Neural progenitor cell (in vitro differentiated cells): ENCODE measurements around the gene CORT.

Experiments
- EZH2 ChIP-seq: fragments of 200-600 bp; sonication (generic); IDR thresholded peaks from 2 replicates; pipeline ENCODE4 v1.6.1; 2017; ENCODE audit warnings: antibody characterized with exemption, mild to moderate bottlenecking, moderate library complexity
- EZH2phosphoT487 ChIP-seq: fragments of 200-600 bp; sonication (generic); IDR thresholded peaks from 2 replicates; pipeline ENCODE4 v1.6.1; 2017; ENCODE audit warnings: antibody characterized with exemption
- TF ChIP-seq, protein P1 (sequence below): fragments of 200-600 bp; sonication (generic); IDR thresholded peaks from 2 replicates; pipeline ENCODE4 v1.5.1; 2017; ENCODE audit warnings: antibody characterized with exemption, mild to moderate bottlenecking

DNA sequence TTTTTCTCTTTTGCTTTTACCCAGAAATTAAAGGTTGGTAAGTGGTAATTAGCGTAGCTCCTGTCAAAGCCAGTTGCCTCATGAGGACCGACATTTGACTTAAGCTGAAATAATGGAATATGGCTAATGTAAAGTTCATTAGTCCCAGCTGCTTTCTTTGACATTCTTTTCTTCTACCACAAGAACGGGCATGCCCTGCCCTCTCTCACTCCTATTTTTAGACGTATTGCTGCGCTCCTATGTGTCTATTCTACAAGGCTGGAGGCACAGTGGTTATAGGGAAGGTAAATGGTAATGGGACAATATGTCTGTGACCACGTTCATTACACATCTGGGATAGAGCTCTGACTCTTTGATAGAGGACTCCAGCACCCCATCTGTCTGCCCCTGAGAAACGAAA is 6.8 kb downstream of the CORT start:
- TF ChIP-seq, protein P1, sequence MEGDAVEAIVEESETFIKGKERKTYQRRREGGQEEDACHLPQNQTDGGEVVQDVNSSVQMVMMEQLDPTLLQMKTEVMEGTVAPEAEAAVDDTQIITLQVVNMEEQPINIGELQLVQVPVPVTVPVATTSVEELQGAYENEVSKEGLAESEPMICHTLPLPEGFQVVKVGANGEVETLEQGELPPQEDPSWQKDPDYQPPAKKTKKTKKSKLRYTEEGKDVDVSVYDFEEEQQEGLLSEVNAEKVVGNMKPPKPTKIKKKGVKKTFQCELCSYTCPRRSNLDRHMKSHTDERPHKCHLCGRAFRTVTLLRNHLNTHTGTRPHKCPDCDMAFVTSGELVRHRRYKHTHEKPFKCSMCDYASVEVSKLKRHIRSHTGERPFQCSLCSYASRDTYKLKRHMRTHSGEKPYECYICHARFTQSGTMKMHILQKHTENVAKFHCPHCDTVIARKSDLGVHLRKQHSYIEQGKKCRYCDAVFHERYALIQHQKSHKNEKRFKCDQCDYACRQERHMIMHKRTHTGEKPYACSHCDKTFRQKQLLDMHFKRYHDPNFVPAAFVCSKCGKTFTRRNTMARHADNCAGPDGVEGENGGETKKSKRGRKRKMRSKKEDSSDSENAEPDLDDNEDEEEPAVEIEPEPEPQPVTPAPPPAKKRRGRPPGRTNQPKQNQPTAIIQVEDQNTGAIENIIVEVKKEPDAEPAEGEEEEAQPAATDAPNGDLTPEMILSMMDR = no peak
- TF ChIP-seq EZH2 (no peak), EZH2phosphoT487 (no peak)
